SJSA1 (cell line): Measurements from ENCODE around the gene KCNMB4. TPM values are rescaled to one million over a fixed set of nuclear protein-coding genes. Genes with fewer than 3 reads are reported as not detected.

Source experiments
- DNase-seq, 2 experiments: peaks; one replicate each; pipeline ENCODE4 v3.0.0-alpha.2; 2015 to 2020; ENCODE audit warnings: low spot score in 2 of 2, low read depth in 1 of 2
- H3K27ac ChIP-seq: fragments of 250-450 bp; sonication (Bioruptor Pico); 2 replicates; pipeline ENCODE4 v1.5.1; 2020; ENCODE audit warnings: mild to moderate bottlenecking, moderate library complexity
- H3K27me3 ChIP-seq: fragments of 250-450 bp; sonication (Bioruptor Pico); replicated peaks from 2 replicates; pipeline ENCODE4 v1.5.1; 2020; ENCODE audit warnings: mild to moderate bottlenecking, moderate library complexity
- H3K36me3 ChIP-seq: fragments of 250-450 bp; sonication (Bioruptor Pico); 2 replicates; pipeline ENCODE4 v1.5.1; 2020; ENCODE audit warnings: mild to moderate bottlenecking
- H3K4me1 ChIP-seq: fragments of 250-450 bp; sonication (Bioruptor Pico); replicated peaks from 2 replicates; pipeline ENCODE4 v1.6.1; 2021; ENCODE audit warnings: mild to moderate bottlenecking
- H3K4me3 ChIP-seq: fragments of 250-450 bp; sonication (Bioruptor Pico); 2 replicates; pipeline ENCODE4 v1.5.1; 2020; ENCODE audit warnings: mild to moderate bottlenecking
- H3K9me3 ChIP-seq: fragments of 250-450 bp; sonication (Bioruptor Pico); replicated peaks from 2 replicates; pipeline ENCODE4 v1.5.1; 2020; ENCODE audit warnings: mild to moderate bottlenecking
- total RNA-seq: library from RNA; depleted of rRNA; stranded (reverse); fragments of >200 nt; shearing (Covaris generic); gene quantifications from 2 replicates; pipeline ENCODE4 v1.2.3, GENCODE V29; 2014; rRNA removed

The KCNMB4 gene
- total RNA-seq, 1 experiment from 2014 or later, result 0.21 TPM

DNA sequence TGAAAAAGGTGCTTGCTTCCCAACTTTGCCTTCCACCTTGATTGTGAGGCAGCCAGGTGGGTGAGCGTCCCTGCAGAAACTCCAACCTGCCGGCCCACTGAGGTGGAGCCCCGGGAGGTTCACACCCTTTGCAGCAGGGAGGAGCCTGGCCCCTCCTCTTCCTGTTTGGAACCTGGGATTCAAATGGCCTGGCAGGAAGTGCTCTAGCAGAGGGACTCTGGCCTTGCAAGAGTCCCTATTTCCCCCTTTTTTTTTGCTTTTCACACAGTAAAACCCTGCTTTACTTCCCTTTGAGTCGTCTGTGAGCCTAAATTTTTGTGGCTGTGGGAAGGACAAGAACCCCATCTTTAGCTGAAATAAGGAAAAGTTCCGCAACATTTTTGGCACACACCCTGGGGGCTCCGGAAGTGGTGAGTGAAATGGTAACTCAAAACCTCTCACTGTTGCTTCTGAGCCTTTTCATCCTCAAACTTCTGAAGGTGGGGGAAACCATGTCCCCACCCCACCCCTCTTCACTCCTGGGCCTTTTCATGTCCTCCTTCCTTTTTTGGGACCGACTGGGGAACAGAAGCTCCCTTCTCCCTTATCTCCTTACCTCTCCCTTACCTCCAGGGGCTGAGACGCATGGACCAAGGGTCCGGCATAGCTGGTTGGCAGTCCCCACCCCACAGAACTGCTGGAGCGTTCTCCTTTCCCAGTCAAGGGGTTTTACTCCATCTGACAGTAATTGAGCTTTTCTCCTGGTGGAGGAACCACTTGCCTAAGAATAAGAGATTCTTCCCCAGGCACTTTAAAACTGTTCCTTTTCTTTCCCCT lies 102.0 kb downstream of the KCNMB4 start:
- Histone ChIP-seq H3K9me3 (no peaks in the 10 kb centered on the region; the same call in 1 of the 2 replicates), H3K36me3 (no peaks in the 10 kb centered on the region), H3K4me3 (no peak overlapping the region), H3K27ac (no peak overlapping the region), H3K27me3 (no peaks in the 10 kb centered on the region), H3K4me1 (no peaks in the 10 kb centered on the region)
- no peak for DNase-seq

DNA sequence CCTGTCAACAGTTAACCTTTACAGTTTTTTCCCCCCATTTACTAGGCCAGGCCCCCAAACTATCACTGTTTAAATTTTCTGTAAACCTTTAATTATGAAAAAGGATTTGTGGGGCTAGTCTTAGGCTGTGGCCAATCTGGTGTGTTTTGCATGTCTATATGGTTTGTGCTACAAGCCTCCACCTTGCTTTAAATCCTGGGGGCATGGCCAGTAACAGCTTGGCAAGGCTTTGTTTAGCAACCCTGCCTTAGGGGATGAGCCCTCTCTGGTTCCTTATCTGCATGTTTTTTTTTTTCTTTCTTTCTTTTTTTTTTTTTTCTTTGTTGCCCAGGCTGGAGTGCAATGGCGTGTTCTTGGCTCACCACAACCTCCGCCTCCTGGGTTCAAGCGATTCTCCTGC lies 102.7 kb downstream of the KCNMB4 start:
- Histone ChIP-seq H3K4me3 (no peak overlapping the region), H3K36me3 (no peaks in the 10 kb centered on the region), H3K9me3 (no peaks in the 10 kb centered on the region), H3K4me1 (no peaks in the 10 kb centered on the region), H3K27me3 (no peaks in the 10 kb centered on the region), H3K27ac (no peak overlapping the region)
- DNase-seq, result no peak

DNA sequence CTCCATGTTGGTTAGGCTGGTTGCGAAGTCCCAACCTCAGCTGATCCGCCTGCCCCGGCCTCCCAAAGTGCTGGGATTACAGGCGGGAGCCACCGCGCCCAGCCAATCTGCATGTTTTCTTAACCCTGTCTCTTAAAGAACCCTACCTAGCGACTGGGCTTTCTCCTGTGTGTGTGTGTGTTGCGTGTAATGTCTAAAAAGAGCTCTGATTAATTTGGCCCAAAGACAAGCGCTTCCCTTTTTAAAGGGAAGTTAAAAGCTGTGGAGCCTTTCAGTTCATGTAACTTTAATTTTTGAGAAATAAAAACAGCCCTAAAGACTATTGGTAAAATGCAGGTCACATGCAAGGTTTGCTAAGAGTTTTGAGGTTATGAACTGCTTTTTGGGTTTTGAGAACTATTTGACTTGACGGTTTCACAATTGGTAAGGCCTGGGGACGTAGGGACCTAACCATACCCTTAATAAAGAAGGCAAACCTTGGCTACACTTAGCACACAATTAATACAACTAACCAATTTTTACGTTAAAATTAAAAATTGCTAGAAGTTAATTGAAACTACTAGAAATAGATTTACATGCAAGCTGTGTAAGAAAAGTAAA lies 103.2 kb downstream of the KCNMB4 start:
- no peaks in the 10 kb centered on the region for H3K9me3 ChIP-seq
- no peak overlapping the region for H3K4me3 ChIP-seq
- no peaks in the 10 kb centered on the region for H3K27me3 ChIP-seq
- H3K4me1 ChIP-seq, result no peaks in the 10 kb centered on the region
- H3K36me3 ChIP-seq, result no peaks in the 10 kb centered on the region
- DNase-seq, result no peak
- H3K27ac ChIP-seq, result no peak overlapping the region

DNA sequence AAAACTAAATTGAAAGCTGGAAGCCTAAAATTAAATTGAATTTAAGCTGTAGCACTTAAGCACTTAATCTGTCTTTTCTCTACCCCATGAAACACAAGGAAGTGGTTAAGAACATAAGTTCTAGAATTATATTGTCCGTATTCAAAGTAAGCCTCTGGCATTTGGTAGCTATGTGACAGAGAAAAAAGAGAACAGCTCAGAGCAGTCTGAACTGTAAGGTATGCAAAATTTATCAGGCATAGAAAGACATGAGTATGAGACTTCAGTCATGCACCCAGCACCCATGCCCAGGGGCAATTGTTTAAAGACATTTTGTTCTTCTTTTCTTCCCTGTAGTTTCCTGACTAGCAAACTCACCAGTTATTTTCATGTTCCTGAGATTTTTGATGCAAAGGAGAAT lies 116.7 kb downstream of the KCNMB4 start:
- no peaks in the 10 kb centered on the region for H3K36me3 ChIP-seq
- no peaks in the 10 kb centered on the region for H3K9me3 ChIP-seq
- H3K4me1 ChIP-seq, result no peaks in the 10 kb centered on the region
- H3K4me3 ChIP-seq, result no peak overlapping the region
- H3K27me3 ChIP-seq, result no peaks in the 10 kb centered on the region
- no peak overlapping the region for H3K27ac ChIP-seq
- DNase-seq, result no peak

Other genes with a start within 250 kb of the KCNMB4 start
- gene CNOT2, start 122.9 kb upstream of the KCNMB4 start, total RNA-seq, result 83.1 and 88.4 TPM in 2 replicates